Adrenal gland (tissue), 19 donors: ENCODE data around the gene ZBTB45. TPM values are rescaled to one million over a fixed set of nuclear protein-coding genes. Genes with fewer than 3 reads are reported as not detected.
A peak's percentile ranks its signal among the peaks of the same experiment; 100 is the strongest.

Experiments used
- DNase-seq, 7 donors: peaks; one replicate each; pipeline ENCODE4 v3.0.0-alpha.2; 2019 to 2020
- H3K27ac ChIP-seq, 5 donors: fragments of 200-600 bp; sonication (generic) in 4 of 5; 1 replicate in 3 of 5; 2 replicates in 2 of 5; pipeline versions ENCODE4 v1.5.1 to v1.8.0; 2016 to 2020; ENCODE audit warnings: mild to moderate bottlenecking in 1 of 5
- H3K27me3 ChIP-seq: fragments of 200-600 bp; 2 replicates; pipeline ENCODE4 v1.8.0; 2021
- H3K36me3 ChIP-seq, 2 donors: fragments of 200-600 bp; replicated peaks in 1 of 2; 1 replicate in 1 of 2; 2 replicates in 1 of 2; pipeline versions ENCODE4 v1.5.1 to v1.8.0; 2018 to 2022
- H3K4me1 ChIP-seq, 2 donors: fragments of 200-600 bp; replicated peaks in 1 of 2; 1 replicate in 1 of 2; 2 replicates in 1 of 2; pipeline versions ENCODE4 v1.5.1 to v1.8.0; 2018 to 2021
- H3K4me3 ChIP-seq, 4 donors: fragments of 200-600 bp; sonication (generic) in 3 of 4; one replicate each; pipeline ENCODE4 v1.5.1; 2016 to 2018
- H3K9me3 ChIP-seq, 3 donors: fragments of 200-600 bp; sonication (generic) in 1 of 3; replicated peaks in 1 of 3; 1 replicate in 2 of 3; 2 replicates in 1 of 3; pipeline versions ENCODE4 v1.5.1 to v1.8.0; 2016 to 2021
- CTCF ChIP-seq, 6 experiments: fragments of 450-650 bp in 4 of 6; fragments of 200-600 bp in 2 of 6; sonication (generic) in 1 of 6; IDR thresholded peaks; 1 replicate in 5 of 6; 2 replicates in 1 of 6; pipeline versions ENCODE4 v1.5.1 to v1.8.0; 2016 to 2021; ENCODE audit warnings: antibody characterized with exemption in 6 of 6, mild to moderate bottlenecking in 2 of 6, moderate library complexity in 1 of 6
- POLR2A ChIP-seq, 2 donors: fragments of 450-650 bp; IDR thresholded peaks; one replicate each; pipeline ENCODE4 v1.6.1; 2017; ENCODE audit warnings: antibody characterized with exemption in 2 of 2, mild to moderate bottlenecking in 2 of 2, moderate library complexity in 1 of 2
- WGBS, 4 donors: extraction: QIAGEN DNeasy Blood & Tissue Kit in 2 of 4; methylation state at CpG; one replicate each; pipeline versions ENCODE4 v1.1.5 to v1.1.7; 2013 to 2017; 5-methylcytosine and 5-hydroxymethylcytosine counted together
- intact Hi-C, 2 donors: fragments of 100-400 bp; cut with DNase I; formaldehyde crosslinking; loops; one replicate each; pipeline versions ENCODE4 v1.14.1 to v1.15.0; 2022 to 2023
- long read RNA-seq, 10 donors: library from polyadenylated mRNA in 3 of 10; unstranded in 2 of 10; stranded (forward) in 1 of 10; transcript quantifications; one replicate each; pipeline ENCODE4 v2.0.0 and lab custom pipeline, GENCODE V29; 2021 to 2026
- polyA plus RNA-seq, 3 donors: library from polyadenylated mRNA; stranded (reverse); fragments of 200-250 nt in 2 of 3; fragments of 350-450 nt in 1 of 3; fragmentation: Illumina TruSeq in 1 of 3; extraction: RNeasy Lipid Tissue Mini Kit (QIAGEN cat#74804) in 1 of 3; gene quantifications; one replicate each; pipeline ENCODE4 v1.2.3, GENCODE V29; 2013 to 2014
- total RNA-seq, 9 donors: library from RNA; depleted of rRNA in 4 of 9; stranded (reverse); fragments of >200 nt in 4 of 9; fragments of 120-200 nt in 1 of 9; fragmentation: NEBNext Ultra II Directional in 1 of 9; extraction: Animal tissue kit (Norgen Biotek cat#: 25700) in 1 of 9; gene quantifications; one replicate each; pipeline versions ENCODE4 v1.1.0 to v1.2.4, GENCODE V29; 2013 to 2023
- donor health status: healthy with polysubstance abuse.
- donor health status: Bipolar disorder and iron deficiency.
- donor health status: DM: yes; HTN: yes; CAD: no.
- donor health status: DM: no; HTN: no; CAD: no.
- donor health status: DM: no; HTN: no; CAD: no.
- donor health status: DM: yes; HTN: yes; CAD: no.

ZBTB45 gene
- total RNA-seq, result 10 to 100 TPM in 8 of 9 donors, 1 to 10 TPM in 1; 2.6 to 20.4 (median 14.7) TPM
- 10 to 100 TPM in 1 of 3 donors, 1 to 10 TPM in 2; 1.7 to 12.6 (median 7.9) TPM for polyA plus RNA-seq
- long read RNA-seq, donor 1, partial matches to known transcripts, result 0 of 1 reads
- long read RNA-seq, donor 1, other reads (novel, unspliced or antisense), result 0 of 1 reads
- long read RNA-seq, donor 2, partial matches to known transcripts, result 0 of 1 reads
- long read RNA-seq, donor 2, other reads (novel, unspliced or antisense), result 0 of 1 reads
- long read RNA-seq, donor 3, partial matches to known transcripts, result 8 of 8 reads
- long read RNA-seq, donor 3, other reads (novel, unspliced or antisense), result 0 of 8 reads
- long read RNA-seq, donor 4, partial matches to known transcripts, result 1 of 2 reads
- long read RNA-seq, donor 4, other reads (novel, unspliced or antisense), result 0 of 2 reads
- long read RNA-seq, donor 5, transcript ZBTB45-202 (3 exons, 2,541 nt), result major isoform, 18 of 28 reads
- long read RNA-seq, donor 5, partial matches to known transcripts, result 1 of 28 reads
- long read RNA-seq, donor 5, other reads (novel, unspliced or antisense), result 6 of 28 reads
- long read RNA-seq, donor 6, result 0 reads
- long read RNA-seq, donor 7, partial matches to known transcripts, result 0 of 1 reads
- long read RNA-seq, donor 7, other reads (novel, unspliced or antisense), result 0 of 1 reads
- long read RNA-seq, donor 8, partial matches to known transcripts, result 0 of 1 reads
- long read RNA-seq, donor 8, other reads (novel, unspliced or antisense), result 0 of 1 reads
- long read RNA-seq, donor 9, partial matches to known transcripts, result 0 of 2 reads
- long read RNA-seq, donor 9, other reads (novel, unspliced or antisense), result 0 of 2 reads
- long read RNA-seq, donor 10, partial matches to known transcripts, result 132 of 146 reads
- long read RNA-seq, donor 10, other reads (novel, unspliced or antisense), result 14 of 146 reads

GRCh38 chr19:58519355-58520256 lies at the start of gene ZBTB45:
TSS of gene ZBTB45 (minus strand) at chr19:58519810. CDS start at chr19:58517673, 2,137 bp downstream.
- peak; percentile 90 to 97 (median 94) for DNase-seq
- no peaks in the 10 kb centered on the region for H3K9me3 ChIP-seq
- intact Hi-C loops, result no loop called here
- H3K4me3 ChIP-seq, result peak within 1 kb of the TSS; percentile 22 to 82 (median 38)
- WGBS, 4 donors, result 0 to 1% (median 0%) methylated on average over 22 to 87 of the region's 87 CpGs
- H3K36me3 ChIP-seq, result peaks cover 0 to 16% of the 10 kb centered on the region in 2 donors
- H3K4me1 ChIP-seq, result peaks cover 19 to 27% of the 10 kb centered on the region in 2 donors
- H3K27ac ChIP-seq, result peak within 1 kb of the TSS; percentile 78 to 98 (median 94)
- H3K27me3 ChIP-seq, result no peaks in the 10 kb centered on the region
- TF ChIP-seq POLR2A (IDR thresholded peaks at IDR 0.05) (peak; percentile 52 to 57), CTCF (IDR thresholded peaks at IDR 0.05) (peak; percentile 47 to 92 (median 70))

GRCh38 chr19:58568453-58569130 lies 49.0 kb upstream of the ZBTB45 start:
- 88 to 94% (median 93%) methylated on average over 4 of the region's 4 CpGs for WGBS, 4 donors
- Histone ChIP-seq H3K27me3 (no peaks in the 10 kb centered on the region), H3K4me1 (peaks cover 8 to 9% of the 10 kb centered on the region in 2 donors), H3K4me3 (no peak overlapping the region), H3K36me3 (peaks cover 0 to 33% of the 10 kb centered on the region in 2 donors), H3K27ac (no peak overlapping the region), H3K9me3 (no peaks in the 10 kb centered on the region)
- intact Hi-C loops, result no loop called here
- DNase-seq, result peak in 5 of 7 donors; percentile 8 to 54 (median 17)
- no peak for TF ChIP-seq POLR2A (IDR thresholded peaks at IDR 0.05)
- no peak for TF ChIP-seq CTCF (IDR thresholded peaks at IDR 0.05)

- peak in 4 of 7 donors; percentile 6 to 46 (median 17) for DNase-seq
- peaks cover 0 to 33% of the 10 kb centered on the region in 2 donors for H3K36me3 ChIP-seq
Observed at GRCh38 chr19:58566989-58567388, 47.4 kb upstream of the ZBTB45 start.

More at GRCh38 chr19:58566989-58567388, 47.4 kb upstream of the ZBTB45 start:
- Histone ChIP-seq H3K27me3 (no peaks in the 10 kb centered on the region), H3K4me3 (no peak overlapping the region), H3K9me3 (no peaks in the 10 kb centered on the region), H3K4me1 (peaks cover 14 to 18% of the 10 kb centered on the region in 2 donors), H3K27ac (no peak overlapping the region)
- intact Hi-C loops, result no loop called here
- 94 to 98% (median 96%) methylated on average over 4 to 5 of the region's 5 CpGs for WGBS, 4 donors
- no peak for TF ChIP-seq CTCF (IDR thresholded peaks at IDR 0.05)
